Hematopoietic multipotent progenitor cell treated with erythropoietin and hydrocortisone succinate and interleukin-3 and kit ligand, for 15 days (in vitro differentiated cells): Measurements from ENCODE around the gene RCE1.
A peak's percentile ranks its signal among the peaks of the same experiment; 100 is the strongest.

Experiments
- DNase-seq: peaks from one replicate; pipeline ENCODE4 v3.0.0-alpha.2; 2015; ENCODE audit warnings: low spot score

The RCE1 gene

GRCh38 chr11:66886671-66887221 lies 43.5 kb downstream of the RCE1 start:
- no peak for DNase-seq

GRCh38 chr11:66887526-66887925 lies 44.3 kb downstream of the RCE1 start:
- DNase-seq = no peak

GRCh38 chr11:66888282-66888681 lies 45.0 kb downstream of the RCE1 start:
- DNase-seq = no peak

GRCh38 chr11:66889960-66890359 lies 46.7 kb downstream of the RCE1 start:
- no peak for DNase-seq

GRCh38 chr11:66891851-66892660 lies 48.8 kb downstream of the RCE1 start:
- DNase-seq = peak; percentile 94

GRCh38 chr11:66892911-66893310 lies 49.7 kb downstream of the RCE1 start:
- no peak for DNase-seq

GRCh38 chr11:66894141-66894540 lies 50.9 kb downstream of the RCE1 start:
- DNase-seq = no peak
